HG03378 (cell line): ENCODE measurements around the gene PCP4L1.
"Not testable (repeated sequence)": the region's sequence is repeated elsewhere in the genome, so short reads cannot be mapped to it uniquely, and the experiment has no call there.

Experiments used
- ATAC-seq: cut with Tn5 transposase; IDR thresholded peaks from one replicate; pipeline ENCODE4 v1.9.1; 2021; ENCODE audit warnings: mild to moderate bottlenecking, moderate library complexity; ENCODE audit not compliant: unreplicated experiment

The PCP4L1 gene

DNA sequence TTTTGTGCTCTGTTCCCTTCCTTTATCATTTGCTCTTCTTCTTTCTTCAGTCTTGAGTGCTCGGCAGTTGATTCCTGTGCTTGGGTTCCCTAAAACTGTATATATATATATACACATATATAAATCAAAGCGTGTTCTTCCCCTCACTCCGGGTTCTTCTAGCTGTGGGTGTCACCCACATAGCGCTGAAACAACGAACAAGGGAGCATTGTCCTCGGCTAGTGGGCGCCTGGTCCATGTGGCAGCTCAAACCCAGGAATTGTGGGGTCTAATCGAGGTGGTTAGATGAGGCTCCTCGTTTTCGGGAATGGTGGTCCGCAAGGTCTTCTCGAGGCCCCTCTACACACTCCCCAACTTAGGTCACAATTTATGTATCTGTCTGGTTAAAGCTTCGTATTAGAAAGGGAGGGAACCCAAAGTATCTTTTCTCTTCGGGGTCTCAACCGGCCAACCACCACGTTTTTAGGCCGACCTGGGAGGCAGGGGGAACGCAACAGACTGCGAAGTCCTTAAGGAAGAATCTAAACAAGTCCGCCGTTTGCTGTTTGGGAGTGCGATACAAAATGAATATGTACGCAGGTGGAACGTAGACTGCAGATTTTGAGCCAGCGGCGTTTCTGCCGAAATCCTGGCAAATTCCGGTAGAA lies 55.1 kb downstream of the PCP4L1 start:
- no peak for ATAC-seq

DNA sequence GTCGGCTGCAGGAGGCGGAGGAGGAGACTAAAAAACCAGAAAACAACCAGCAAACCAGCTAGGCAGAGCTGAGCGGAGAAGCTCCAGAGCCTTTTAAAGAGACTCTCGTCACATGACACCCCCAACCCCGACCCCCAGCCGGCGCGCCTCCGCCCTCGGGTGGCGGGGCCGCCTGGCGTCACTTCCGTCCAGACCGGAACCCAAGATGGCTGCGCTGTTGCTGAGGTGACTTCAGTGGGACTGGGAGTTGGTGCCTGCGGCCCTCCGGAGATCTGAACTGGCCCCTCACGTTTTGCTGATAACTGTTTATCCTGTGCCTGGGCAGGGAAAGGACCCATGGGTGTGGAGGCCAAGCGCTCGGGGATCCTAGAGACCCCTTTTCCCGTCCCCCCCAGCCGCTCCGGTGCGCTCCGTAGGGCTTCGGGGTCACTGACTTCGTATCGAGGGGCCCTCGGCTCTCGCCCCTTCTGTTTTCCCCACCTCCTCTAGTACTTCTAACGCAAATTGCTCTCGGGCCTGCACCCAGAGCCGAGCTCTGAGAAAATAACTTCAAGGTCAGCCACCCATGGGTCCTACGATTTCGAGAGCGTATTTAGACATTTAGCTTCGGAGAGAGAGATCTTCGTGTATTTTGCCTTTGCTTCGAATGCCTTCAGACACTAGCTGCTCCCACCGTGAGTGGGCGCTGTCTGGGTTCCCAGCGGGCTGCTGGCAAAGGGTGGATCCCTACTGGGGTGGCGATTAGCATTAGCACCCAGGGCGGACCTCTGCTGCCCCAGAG lies 55.8 kb downstream of the PCP4L1 start, which contains the start of gene SDHC:
Gene SDHC (plus strand): TSS at position 181 of the 781 bp plus-strand sequence. CDS start 25 bp downstream, at position 206.
- peak; percentile 84 for ATAC-seq

DNA sequence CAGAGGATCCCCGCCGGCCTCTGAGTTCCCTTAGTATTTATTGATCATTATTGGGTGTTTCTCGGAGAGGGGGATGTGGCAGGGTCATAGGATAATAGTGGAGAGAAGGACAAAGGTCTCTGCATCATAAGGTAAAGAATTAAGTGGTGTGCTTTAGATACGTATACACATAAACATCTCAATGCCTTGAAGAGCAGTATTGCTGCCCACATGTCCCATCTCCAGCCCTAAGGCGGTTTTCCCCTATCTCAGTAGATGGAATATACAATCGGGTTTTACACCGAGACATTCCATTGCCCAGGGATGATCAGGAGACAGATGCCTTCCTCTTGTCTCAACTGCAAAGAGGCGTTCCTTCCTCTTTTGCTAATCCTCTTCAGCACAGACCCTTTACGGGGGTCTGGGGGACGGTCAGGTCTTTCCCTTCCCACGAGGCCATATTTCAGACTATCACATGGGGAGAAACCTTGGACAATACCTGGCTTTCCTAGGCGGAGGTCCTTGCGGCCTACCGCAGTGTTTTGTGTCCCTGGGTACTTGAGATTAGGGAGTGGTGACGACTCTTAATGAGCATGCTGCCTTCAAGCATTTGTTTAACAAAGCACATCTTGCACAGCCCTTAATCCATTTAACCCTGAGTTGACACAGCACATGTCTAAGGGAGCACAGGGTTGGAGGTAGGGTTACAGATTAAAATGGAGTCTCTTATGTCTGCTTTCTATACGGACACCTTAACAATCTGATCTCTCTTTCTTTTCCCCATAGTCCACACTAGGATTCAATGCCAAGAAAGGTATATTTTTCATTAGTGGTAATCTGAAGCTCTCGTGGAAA lies 57.5 kb downstream of the PCP4L1 start:
- not testable (repeated sequence) for ATAC-seq

GRCh38 chr1:161324020-161324419 lies 65.5 kb downstream of the PCP4L1 start:
- ATAC-seq = no peak

GRCh38 chr1:161330346-161330745 lies 71.8 kb downstream of the PCP4L1 start:
- no peak for ATAC-seq

GRCh38 chr1:161333166-161333565 lies 74.6 kb downstream of the PCP4L1 start:
- ATAC-seq = no peak
